HepG2 (cell line): ENCODE data around the gene VEZT. TPM values are rescaled to one million over a fixed set of nuclear protein-coding genes. Genes with fewer than 3 reads are reported as not detected.
A peak's percentile ranks its signal among the peaks of the same experiment; 100 is the strongest.

Source experiments
- AHDC1 ChIP-seq: sonication (generic); formaldehyde crosslinking; IDR thresholded peaks from 2 replicates; pipeline ENCODE4 v1.5.1; 2020; ENCODE audit warnings: mild to moderate bottlenecking, missing genetic modification reagents, borderline replicate concordance
- ATF2 ChIP-seq: sonication (generic); formaldehyde crosslinking; IDR thresholded peaks from 2 replicates; pipeline ENCODE4 v1.4.0; 2020; ENCODE audit warnings: missing genetic modification reagents
- CEBPZ ChIP-seq: IDR thresholded peaks from 2 replicates; pipeline ENCODE4 v1.6.1; 2012; ENCODE audit warnings: low read length, improper control_type of control experiment
- DRAP1 ChIP-seq: IDR thresholded peaks from 2 replicates; pipeline ENCODE4 v1.6.1; 2016; ENCODE audit warnings: missing genetic modification reagents, missing compliant biosample characterization
- FOXA3 ChIP-seq: IDR thresholded peaks from 2 replicates; pipeline ENCODE4 v1.6.1; 2016; ENCODE audit warnings: missing genetic modification reagents, missing compliant biosample characterization
- FUBP1 ChIP-seq: sonication (generic); formaldehyde crosslinking; IDR thresholded peaks from 2 replicates; pipeline ENCODE4 v1.5.1; 2020; ENCODE audit warnings: missing genetic modification reagents, mild to moderate bottlenecking, borderline replicate concordance
- MTF1 ChIP-seq: sonication (generic); formaldehyde crosslinking; IDR thresholded peaks from 2 replicates; pipeline ENCODE4 v1.5.0; 2020; ENCODE audit warnings: missing genetic modification reagents
- MXI1 ChIP-seq: IDR thresholded peaks from 3 replicates; pipeline ENCODE4 v1.6.1; 2012; ENCODE audit warnings: low read depth, low read length, inconsistent platforms, borderline replicate concordance
- REL ChIP-seq: sonication (generic); formaldehyde crosslinking; conservative IDR thresholded peaks from 2 replicates; pipeline ENCODE4 v1.8.0; 2022; ENCODE audit warnings: mild to moderate bottlenecking, missing genetic modification reagents, moderate library complexity
- SNRNP70 ChIP-seq: fragments of 200-400 bp; formaldehyde crosslinking; IDR thresholded peaks from 2 replicates; pipeline ENCODE4 v1.6.1; 2017; ENCODE audit warnings: mild to moderate bottlenecking, low read depth, low read length, moderate library complexity
- SUZ12 ChIP-seq: fragments of 150-350 bp; IDR thresholded peaks from 2 replicates; pipeline ENCODE4 v1.6.1; 2014; ENCODE audit warnings: low read depth, low read length
- YEATS2 ChIP-seq: sonication (generic); formaldehyde crosslinking; IDR thresholded peaks from 2 replicates; pipeline ENCODE4 v1.4.0; 2020; ENCODE audit warnings: missing genetic modification reagents, borderline replicate concordance
- ZBTB37 ChIP-seq: sonication (generic); formaldehyde crosslinking; IDR thresholded peaks from 2 replicates; pipeline ENCODE4 v1.4.0; 2020; ENCODE audit warnings: mild to moderate bottlenecking, missing genetic modification reagents
- polyA plus RNA-seq, 8 experiments: library from polyadenylated mRNA; depleted of rRNA in 3 of 8; stranded (reverse) in 7 of 8; unstranded in 1 of 8; fragments of >200 nt; fragmentation: Illumina TruSeq in 4 of 8; extraction: Trizol in 4 of 8; gene quantifications; 2 replicates each; pipeline versions ENCODE4 v1.2.1 to v1.2.3, GENCODE V29; 2011 to 2016; ENCODE audit warnings: low read depth in 4 of 8, missing spikeins in 1 of 8, mixed read lengths in 1 of 8; ENCODE audit not compliant: insufficient read depth in 1 of 8
- total RNA-seq, 5 experiments: library from RNA; depleted of rRNA; stranded (reverse); fragments of >200 nt; fragmentation: Illumina TruSeq; extraction: Trizol; gene quantifications; 2 replicates each; pipeline ENCODE4 v1.2.3, GENCODE V29; 2016; ENCODE audit warnings: low read depth in 1 of 5

VEZT gene
- total and polyA plus RNA-seq, 2 of the 13 experiments (the other 11 are each of a cell fraction or from before 2014, with no cell fraction given), result 35.5 to 51.6 TPM

- TF ChIP-seq DRAP1 (CRISPR knock-in tag), result peak; percentile 78
- peak; percentile 44 for TF ChIP-seq REL (CRISPR knock-in tag)
- TF ChIP-seq MTF1 (CRISPR knock-in tag), result no peak
- no peak for TF ChIP-seq ZBTB37 (CRISPR knock-in tag)
- TF ChIP-seq SUZ12, result peak; percentile 72
- peak; percentile 79; the same call in 1 of the 3 replicates for TF ChIP-seq MXI1
- peak; percentile 25; the same call in 1 of the 2 replicates for TF ChIP-seq FOXA3 (CRISPR knock-in tag)
- TF ChIP-seq FUBP1 (CRISPR knock-in tag), result no peak
- no peak for TF ChIP-seq CEBPZ
- no peak for TF ChIP-seq SNRNP70
- peak; percentile 51; the same call in 1 of the 2 replicates for TF ChIP-seq ATF2 (CRISPR knock-in tag)
- no peak for TF ChIP-seq AHDC1 (CRISPR knock-in tag)
- TF ChIP-seq YEATS2, result peak; percentile 73; the same call in 1 of the 2 replicates
Observed at GRCh38 chr12:95217377-95218149, at the start of gene VEZT, which contains the start of gene FGD6 (continued).
